H7 (cell line): ENCODE results near the gene SETDB2. TPM values are rescaled to one million over a fixed set of nuclear protein-coding genes. Genes with fewer than 3 reads are reported as not detected.
A peak's percentile ranks its signal among the peaks of the same experiment; 100 is the strongest.
"Not testable (repeated sequence)": the region's sequence is repeated elsewhere in the genome, so short reads cannot be mapped to it uniquely, and the experiment has no call there.

Experiments used
- DNase-seq: peaks from one replicate; pipeline ENCODE4 v3.0.0; 2012
- H3K27me3 ChIP-seq: 2 replicates; pipeline ENCODE4 v1.6.0; 2011; ENCODE audit warnings: mild to moderate bottlenecking, low read length; ENCODE audit not compliant: control insufficient read depth, insufficient read depth
- H3K36me3 ChIP-seq: replicated peaks from 2 replicates; pipeline ENCODE4 v1.5.1; 2011; ENCODE audit warnings: low read length; ENCODE audit not compliant: control insufficient read depth, insufficient read depth
- H3K4me3 ChIP-seq: 2 replicates; pipeline ENCODE4 v1.5.1; 2011; ENCODE audit warnings: low read depth, mild to moderate bottlenecking, control low read depth, low read length, moderate library complexity; ENCODE audit not compliant: insufficient read depth
- total RNA-seq: library from RNA; depleted of rRNA; stranded (reverse); fragments of >200 nt; shearing (Covaris generic); gene quantifications from 2 replicates; pipeline ENCODE4 v1.2.3, GENCODE V29; 2014

SETDB2 gene
- total RNA-seq, 1 experiment from 2014 or later, result 2.8 TPM

GRCh38 chr13:49472186-49472585 is 28.1 kb downstream of the SETDB2 start:
- no peak overlapping the region for H3K4me3 ChIP-seq
- DNase-seq, result no peak
- H3K27me3 ChIP-seq, result no peaks in the 10 kb centered on the region
- no peaks in the 10 kb centered on the region for H3K36me3 ChIP-seq

GRCh38 chr13:49476529-49476928 is 32.5 kb downstream of the SETDB2 start:
- no peaks in the 10 kb centered on the region; the same call in 1 of the 2 replicates for H3K36me3 ChIP-seq
- no peaks in the 10 kb centered on the region for H3K27me3 ChIP-seq
- DNase-seq, result no peak
- H3K4me3 ChIP-seq, result no peak overlapping the region

- no peak overlapping the region for H3K4me3 ChIP-seq
- no peaks in the 10 kb centered on the region; the same call in none of the 2 replicates for H3K36me3 ChIP-seq
- no peaks in the 10 kb centered on the region for H3K27me3 ChIP-seq
- no peak for DNase-seq
These were observed 37.7 kb downstream of the SETDB2 start for GRCh38 chr13:49481788-49482187.

GRCh38 chr13:49488563-49488962 is 44.5 kb downstream of the SETDB2 start:
- DNase-seq, result no peak
- no peak overlapping the region for H3K4me3 ChIP-seq
- no peaks in the 10 kb centered on the region for H3K27me3 ChIP-seq
- H3K36me3 ChIP-seq, result no peaks in the 10 kb centered on the region; the same call in 1 of the 2 replicates

GRCh38 chr13:49494645-49495044 is 50.6 kb downstream of the SETDB2 start:
- H3K36me3 ChIP-seq, result no peaks in the 10 kb centered on the region
- DNase-seq, result no peak
- H3K4me3 ChIP-seq, result no peak overlapping the region; the same call in 1 of the 2 replicates
- H3K27me3 ChIP-seq, result no peaks in the 10 kb centered on the region

- DNase-seq, result peak; percentile 91
- no peaks in the 10 kb centered on the region for H3K27me3 ChIP-seq
- H3K4me3 ChIP-seq, result peak within 1 kb of the TSS; percentile 69
- H3K36me3 ChIP-seq, result no peaks in the 10 kb centered on the region
These were observed 52.0 kb downstream of the SETDB2 start, which contains the start of gene PHF11 for GRCh38 chr13:49495783-49496762. Gene PHF11, plus strand, starts transcription at chr13:49495953. Its CDS starts 49 bp downstream, at chr13:49496002.

- not testable (repeated sequence) for H3K27me3 ChIP-seq, H3K36me3 ChIP-seq, DNase-seq, H3K4me3 ChIP-seq
These were observed 52.8 kb downstream of the SETDB2 start for GRCh38 chr13:49496837-49497236.

- Histone ChIP-seq H3K4me3 (no peak overlapping the region), H3K36me3 (no peaks in the 10 kb centered on the region), H3K27me3 (no peaks in the 10 kb centered on the region)
- no peak for DNase-seq
These were observed 53.2 kb downstream of the SETDB2 start for GRCh38 chr13:49497272-49497671.

- H3K27me3 ChIP-seq, result no peaks in the 10 kb centered on the region
- no peak for DNase-seq
- H3K4me3 ChIP-seq, result no peak overlapping the region
- no peaks in the 10 kb centered on the region for H3K36me3 ChIP-seq
These were observed 54.1 kb downstream of the SETDB2 start for GRCh38 chr13:49498206-49498605.

- Histone ChIP-seq H3K27me3 (no peaks in the 10 kb centered on the region), H3K36me3 (no peaks in the 10 kb centered on the region), H3K4me3 (no peak overlapping the region)
- no peak for DNase-seq
These were observed 56.0 kb downstream of the SETDB2 start for GRCh38 chr13:49499889-49500660.

GRCh38 chr13:49502954-49503353 is 58.9 kb downstream of the SETDB2 start:
- no peak for DNase-seq
- Histone ChIP-seq H3K36me3 (no peaks in the 10 kb centered on the region), H3K4me3 (no peak overlapping the region), H3K27me3 (no peaks in the 10 kb centered on the region)

GRCh38 chr13:49503951-49504350 is 59.9 kb downstream of the SETDB2 start:
- H3K4me3 ChIP-seq, result no peak overlapping the region
- H3K36me3 ChIP-seq, result no peaks in the 10 kb centered on the region
- DNase-seq, result no peak
- H3K27me3 ChIP-seq, result no peaks in the 10 kb centered on the region

GRCh38 chr13:49512578-49512977 is 68.5 kb downstream of the SETDB2 start:
- DNase-seq, result no peak
- H3K27me3 ChIP-seq, result no peaks in the 10 kb centered on the region
- no peaks in the 10 kb centered on the region for H3K36me3 ChIP-seq
- no peak overlapping the region for H3K4me3 ChIP-seq

- no peak overlapping the region for H3K4me3 ChIP-seq
- no peaks in the 10 kb centered on the region for H3K36me3 ChIP-seq
- no peaks in the 10 kb centered on the region for H3K27me3 ChIP-seq
- no peak for DNase-seq
These were observed 72.4 kb downstream of the SETDB2 start for GRCh38 chr13:49516467-49516866.

- peak; percentile 45 for DNase-seq
- no peaks in the 10 kb centered on the region for H3K36me3 ChIP-seq
- no peaks in the 10 kb centered on the region for H3K27me3 ChIP-seq
- H3K4me3 ChIP-seq, result no peak overlapping the region
These were observed 73.4 kb downstream of the SETDB2 start for GRCh38 chr13:49517461-49517860.
